Measurements from ENCODE around the gene HEXD.

The HEXD gene

GRCh38 chr17:82489851-82490511 lies 71.8 kb downstream of the HEXD start:
- DNase-seq (ENCODE audit: low spot score) = no peak

DNA sequence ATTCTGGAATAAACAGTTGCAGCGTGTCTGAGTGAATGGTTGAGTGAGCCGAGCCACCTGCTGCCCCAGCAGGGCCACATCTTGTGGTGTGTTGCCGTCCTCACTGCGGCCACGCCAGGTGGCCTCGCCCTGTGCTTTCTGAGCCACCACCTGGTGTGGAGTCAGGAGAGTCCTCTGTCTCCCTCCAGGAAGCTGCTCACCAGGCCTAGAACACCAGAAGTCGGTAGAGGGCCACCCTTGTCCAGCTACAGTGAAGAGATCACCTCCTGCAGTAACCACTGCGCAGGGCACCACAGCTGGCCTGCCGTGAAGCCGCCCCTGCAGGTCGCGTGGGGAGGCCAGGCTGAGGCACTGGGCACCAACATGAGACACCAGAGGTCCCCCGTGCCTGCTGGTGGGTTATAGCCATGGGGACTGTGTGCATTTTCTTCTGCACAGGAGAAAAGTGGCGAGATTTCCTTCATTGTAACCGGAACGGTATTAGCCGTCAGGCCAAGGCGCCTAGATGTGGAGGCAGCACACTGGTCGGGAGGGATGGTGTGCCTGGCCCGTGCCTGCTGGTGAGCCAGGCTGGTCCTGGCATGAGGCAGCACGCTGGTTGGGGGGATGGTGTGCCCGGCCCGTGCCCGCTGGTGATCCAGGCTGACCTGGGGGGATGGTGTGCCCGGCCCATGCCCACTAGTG lies 72.5 kb downstream of the HEXD start:
- no peak for DNase-seq (ENCODE audit: low spot score)

GRCh38 chr17:82491196-82491530 lies 73.0 kb downstream of the HEXD start:
- no peak for DNase-seq (ENCODE audit: low spot score)

GRCh38 chr17:82491533-82491932 lies 73.4 kb downstream of the HEXD start:
- DNase-seq (ENCODE audit: low spot score) = no peak

All from kidney capillary endothelial cell (primary cell).